Tibial nerve (tissue), 3 donors: Measurements from ENCODE around the gene RPL35A.

ENCODE experiments used
- CTCF ChIP-seq, 5 experiments: fragments of 200-600 bp in 3 of 5; fragments of 450-650 bp in 2 of 5; sonication (generic) in 3 of 5; IDR thresholded peaks; one replicate each; pipeline ENCODE4 v1.5.1; 2016 to 2019; ENCODE audit warnings: antibody characterized with exemption in 5 of 5, mild to moderate bottlenecking in 3 of 5, moderate library complexity in 2 of 5
- POLR2A ChIP-seq, 2 donors: fragments of 450-650 bp; IDR thresholded peaks; one replicate each; pipeline ENCODE4 v1.6.1; 2017; ENCODE audit warnings: antibody characterized with exemption in 2 of 2, mild to moderate bottlenecking in 2 of 2, moderate library complexity in 2 of 2

GRCh38 chr3:197913641-197914380, 36.2 kb upstream of the RPL35A start:
- TF ChIP-seq CTCF (IDR thresholded peaks at IDR 0.05) (no peak), POLR2A (IDR thresholded peaks at IDR 0.05) (no peak)
